Activated T-cell treated with anti-CD3 and anti-CD28 coated beads for 48 hours (primary cell): ENCODE results near the gene THSD8.

Experiments
- DNase-seq: peaks from one replicate; pipeline ENCODE4 v3.0.0-alpha.2; 2020; ENCODE audit warnings: low read depth

THSD8 gene

GRCh38 chr19:12801466-12802266 lies at the start of gene THSD8, which contains the start of gene PRDX2:
Gene THSD8, plus strand, starts transcription at chr19:12802069. Its CDS starts 3 bp downstream, at chr19:12802072.
Gene PRDX2, minus strand, starts transcription at chr19:12801800. Its CDS starts 539 bp downstream, at chr19:12801261.
- peak; percentile 81 for DNase-seq

- no peak for DNase-seq
Measured at GRCh38 chr19:12754465-12755196, 47.2 kb upstream of the THSD8 start.

- no peak for DNase-seq
Measured at GRCh38 chr19:12756150-12756883, 45.6 kb upstream of the THSD8 start.

- DNase-seq: peak; percentile 74
Measured at GRCh38 chr19:12757544-12758274, 44.2 kb upstream of the THSD8 start.

- no peak for DNase-seq
Measured at GRCh38 chr19:12759686-12760085, 42.2 kb upstream of the THSD8 start.

- no peak for DNase-seq
Measured at GRCh38 chr19:12763100-12763499, 38.8 kb upstream of the THSD8 start.

- no peak for DNase-seq
Measured at GRCh38 chr19:12764698-12765097, 37.2 kb upstream of the THSD8 start.

GRCh38 chr19:12766051-12766521 lies 35.8 kb upstream of the THSD8 start:
- DNase-seq: peak; percentile 68

- no peak for DNase-seq
Measured at GRCh38 chr19:12767150-12767549, 34.7 kb upstream of the THSD8 start.

GRCh38 chr19:12767666-12768065 lies 34.2 kb upstream of the THSD8 start:
- DNase-seq: no peak

- DNase-seq: peak; percentile 55
Measured at GRCh38 chr19:12769689-12770088, 32.2 kb upstream of the THSD8 start.

GRCh38 chr19:12770922-12771321 lies 30.9 kb upstream of the THSD8 start:
- DNase-seq: no peak

- DNase-seq: no peak
Measured at GRCh38 chr19:12772323-12772722, 29.5 kb upstream of the THSD8 start.

GRCh38 chr19:12773571-12773970 lies 28.3 kb upstream of the THSD8 start:
- DNase-seq: no peak

- no peak for DNase-seq
Measured at GRCh38 chr19:12774588-12775555, 27.0 kb upstream of the THSD8 start, which contains the start of gene HOOK2. Gene HOOK2, minus strand, starts transcription at chr19:12775552. Its CDS starts 103 bp downstream, at chr19:12775449.

GRCh38 chr19:12777217-12778016 lies 24.5 kb upstream of the THSD8 start:
- peak; percentile 83 for DNase-seq

GRCh38 chr19:12778017-12778904 lies 23.6 kb upstream of the THSD8 start:
- no peak for DNase-seq

- DNase-seq: no peak
Measured at GRCh38 chr19:12778905-12779161, 23.0 kb upstream of the THSD8 start.
